Measurements from ENCODE around the gene IFT20. TPM values are rescaled to one million over a fixed set of nuclear protein-coding genes. Genes with fewer than 3 reads are reported as not detected.
"Not testable (repeated sequence)": the region's sequence is repeated elsewhere in the genome, so short reads cannot be mapped to it uniquely, and the experiment has no call there.

The IFT20 gene
- total and polyA plus RNA-seq, 2 donors = 44.6 to 82.5 TPM

GRCh38 chr17:28342313-28342712, 7.0 kb upstream of the IFT20 start:
- no peak overlapping the region for H3K27ac ChIP-seq (ENCODE audit: low read depth in 1 of 2, low read length in 1 of 2)
- DNase-seq (ENCODE audit: low read depth in 6 of 9, low spot score in 9 of 9) = no peak
- 99% methylated on average over 14 of the region's 14 CpGs for whole genome bisulfite sequencing

GRCh38 chr17:28341516-28341915, 6.2 kb upstream of the IFT20 start:
- peaks cover 19 to 22% of the 10 kb centered on the region in 2 donors for H3K4me1 ChIP-seq (ENCODE audit: control insufficient read depth in 2 of 2, insufficient read depth in 2 of 2, low read length in 2 of 2)
- 98% methylated on average over 11 of the region's 11 CpGs for whole genome bisulfite sequencing
- no peak overlapping the region for H3K27ac ChIP-seq (ENCODE audit: low read depth in 1 of 2, low read length in 1 of 2)
- no peaks in the 10 kb centered on the region for H3K9me3 ChIP-seq (ENCODE audit: control insufficient read depth in 2 of 2, insufficient read depth in 1 of 2, low read length in 1 of 2)
- no peak for DNase-seq (ENCODE audit: low read depth in 6 of 9, low spot score in 9 of 9)
- no peak overlapping the region for H3K4me3 ChIP-seq (ENCODE audit: low read length in 2 of 2)
- no peaks in the 10 kb centered on the region for H3K27me3 ChIP-seq (ENCODE audit: control insufficient read depth in 2 of 2, insufficient read depth in 1 of 2, low read length in 1 of 2)
- H3K36me3 ChIP-seq (ENCODE audit: control insufficient read depth in 2 of 2, insufficient read depth in 2 of 2, low read length in 1 of 2) = peaks cover 56 to 68% of the 10 kb centered on the region in 2 donors

More at GRCh38 chr17:28342313-28342712, 7.0 kb upstream of the IFT20 start:
- no peaks in the 10 kb centered on the region for H3K9me3 ChIP-seq (ENCODE audit: control insufficient read depth in 2 of 2, insufficient read depth in 1 of 2, low read length in 1 of 2)
- no peaks in the 10 kb centered on the region for H3K27me3 ChIP-seq (ENCODE audit: control insufficient read depth in 2 of 2, insufficient read depth in 1 of 2, low read length in 1 of 2)
- H3K4me1 ChIP-seq (ENCODE audit: control insufficient read depth in 2 of 2, insufficient read depth in 2 of 2, low read length in 2 of 2) = peaks cover 15 to 16% of the 10 kb centered on the region in 2 donors
- peaks cover 63 to 76% of the 10 kb centered on the region in 2 donors for H3K36me3 ChIP-seq (ENCODE audit: control insufficient read depth in 2 of 2, insufficient read depth in 2 of 2, low read length in 1 of 2)
- H3K4me3 ChIP-seq (ENCODE audit: low read length in 2 of 2) = no peak overlapping the region

- Histone ChIP-seq H3K27me3 (ENCODE audit: control insufficient read depth in 2 of 2, insufficient read depth in 1 of 2, low read length in 1 of 2) (no peaks in the 10 kb centered on the region), H3K4me3 (ENCODE audit: low read length in 2 of 2) (no peak overlapping the region), H3K36me3 (ENCODE audit: control insufficient read depth in 2 of 2, insufficient read depth in 2 of 2, low read length in 1 of 2) (peaks cover 46 to 57% of the 10 kb centered on the region in 2 donors), H3K27ac (ENCODE audit: low read depth in 1 of 2, low read length in 1 of 2) (no peak overlapping the region), H3K9me3 (ENCODE audit: control insufficient read depth in 2 of 2, insufficient read depth in 1 of 2, low read length in 1 of 2) (no peaks in the 10 kb centered on the region), H3K4me1 (ENCODE audit: control insufficient read depth in 2 of 2, insufficient read depth in 2 of 2, low read length in 2 of 2) (peaks cover 23% of the 10 kb centered on the region in 2 donors)
- 97% methylated on average over 6 of the region's 6 CpGs for WGBS
- no peak for DNase-seq (ENCODE audit: low read depth in 6 of 9, low spot score in 9 of 9)
Observed at GRCh38 chr17:28340374-28340773, 5.1 kb upstream of the IFT20 start.

- H3K4me1 ChIP-seq (ENCODE audit: control insufficient read depth in 2 of 2, insufficient read depth in 2 of 2, low read length in 2 of 2) = peaks cover 25 to 27% of the 10 kb centered on the region in 2 donors
- DNase-seq (ENCODE audit: low read depth in 6 of 9, low spot score in 9 of 9) = no peak
- H3K9me3 ChIP-seq (ENCODE audit: control insufficient read depth in 2 of 2, insufficient read depth in 1 of 2, low read length in 1 of 2) = no peaks in the 10 kb centered on the region
- WGBS = 97% methylated on average over 15 of the region's 15 CpGs
- H3K27ac ChIP-seq (ENCODE audit: low read depth in 1 of 2, low read length in 1 of 2) = no peak overlapping the region
- peaks cover 37 to 49% of the 10 kb centered on the region in 2 donors for H3K36me3 ChIP-seq (ENCODE audit: control insufficient read depth in 2 of 2, insufficient read depth in 2 of 2, low read length in 1 of 2)
- H3K4me3 ChIP-seq (ENCODE audit: low read length in 2 of 2) = no peak overlapping the region
- no peaks in the 10 kb centered on the region for H3K27me3 ChIP-seq (ENCODE audit: control insufficient read depth in 2 of 2, insufficient read depth in 1 of 2, low read length in 1 of 2)
Observed at GRCh38 chr17:28339431-28339830, 4.2 kb upstream of the IFT20 start.

GRCh38 chr17:28338769-28339212, 3.5 kb upstream of the IFT20 start:
- not testable (repeated sequence) for H3K27me3 ChIP-seq (ENCODE audit: control insufficient read depth in 2 of 2, insufficient read depth in 1 of 2, low read length in 1 of 2); H3K9me3 ChIP-seq (ENCODE audit: control insufficient read depth in 2 of 2, insufficient read depth in 1 of 2, low read length in 1 of 2); DNase-seq (ENCODE audit: low read depth in 6 of 9, low spot score in 9 of 9); H3K27ac ChIP-seq (ENCODE audit: low read depth in 1 of 2, low read length in 1 of 2); H3K4me3 ChIP-seq (ENCODE audit: low read length in 2 of 2)
- Histone ChIP-seq H3K4me1 (ENCODE audit: control insufficient read depth in 2 of 2, insufficient read depth in 2 of 2, low read length in 2 of 2) (peaks cover 24 to 27% of the 10 kb centered on the region in 2 donors), H3K36me3 (ENCODE audit: control insufficient read depth in 2 of 2, insufficient read depth in 2 of 2, low read length in 1 of 2) (peaks cover 33 to 43% of the 10 kb centered on the region in 2 donors)
- WGBS = 96% methylated on average over 8 of the region's 8 CpGs

- H3K27me3 ChIP-seq (ENCODE audit: control insufficient read depth in 2 of 2, insufficient read depth in 1 of 2, low read length in 1 of 2) = no peaks in the 10 kb centered on the region
- no peak overlapping the region for H3K4me3 ChIP-seq (ENCODE audit: low read length in 2 of 2)
- no peak overlapping the region for H3K27ac ChIP-seq (ENCODE audit: low read depth in 1 of 2, low read length in 1 of 2)
- DNase-seq (ENCODE audit: low read depth in 6 of 9, low spot score in 9 of 9) = no peak
- 90% methylated on average over 5 of the region's 5 CpGs for WGBS
- peaks cover 24% of the 10 kb centered on the region in 2 donors for H3K4me1 ChIP-seq (ENCODE audit: control insufficient read depth in 2 of 2, insufficient read depth in 2 of 2, low read length in 2 of 2)
- peaks cover 29 to 37% of the 10 kb centered on the region in 2 donors for H3K36me3 ChIP-seq (ENCODE audit: control insufficient read depth in 2 of 2, insufficient read depth in 2 of 2, low read length in 1 of 2)
- H3K9me3 ChIP-seq (ENCODE audit: control insufficient read depth in 2 of 2, insufficient read depth in 1 of 2, low read length in 1 of 2) = no peaks in the 10 kb centered on the region
Observed at GRCh38 chr17:28338056-28338768, 2.9 kb upstream of the IFT20 start.

GRCh38 chr17:28335959-28336871, 943 bp upstream of the IFT20 start:
- H3K36me3 ChIP-seq (ENCODE audit: control insufficient read depth in 2 of 2, insufficient read depth in 2 of 2, low read length in 1 of 2) = peaks cover 19 to 24% of the 10 kb centered on the region in 2 donors
- 12% methylated on average over 29 of the region's 29 CpGs for WGBS
- peak overlapping the region; percentile 80 to 92 for H3K27ac ChIP-seq (ENCODE audit: low read depth in 1 of 2, low read length in 1 of 2)
- peak overlapping the region; percentile 76 to 84 for H3K4me3 ChIP-seq (ENCODE audit: low read length in 2 of 2)
- no peaks in the 10 kb centered on the region for H3K9me3 ChIP-seq (ENCODE audit: control insufficient read depth in 2 of 2, insufficient read depth in 1 of 2, low read length in 1 of 2)
- DNase-seq (ENCODE audit: low read depth in 6 of 9, low spot score in 9 of 9) = peak in 1 of 9 donors; percentile 15
- peaks cover 19 to 21% of the 10 kb centered on the region in 2 donors for H3K4me1 ChIP-seq (ENCODE audit: control insufficient read depth in 2 of 2, insufficient read depth in 2 of 2, low read length in 2 of 2)
- no peaks in the 10 kb centered on the region for H3K27me3 ChIP-seq (ENCODE audit: control insufficient read depth in 2 of 2, insufficient read depth in 1 of 2, low read length in 1 of 2)

- no peaks in the 10 kb centered on the region for H3K27me3 ChIP-seq (ENCODE audit: control insufficient read depth in 2 of 2, insufficient read depth in 1 of 2, low read length in 1 of 2)
- peak overlapping the region; percentile 76 to 80 for H3K27ac ChIP-seq (ENCODE audit: low read depth in 1 of 2, low read length in 1 of 2)
- H3K4me1 ChIP-seq (ENCODE audit: control insufficient read depth in 2 of 2, insufficient read depth in 2 of 2, low read length in 2 of 2) = peaks cover 19 to 21% of the 10 kb centered on the region in 2 donors
- 16% methylated on average over 18 of the region's 18 CpGs for WGBS
- DNase-seq (ENCODE audit: low read depth in 6 of 9, low spot score in 9 of 9) = peak in 1 of 9 donors; percentile 23
- peak overlapping the region; percentile 76 to 84 for H3K4me3 ChIP-seq (ENCODE audit: low read length in 2 of 2)
- H3K9me3 ChIP-seq (ENCODE audit: control insufficient read depth in 2 of 2, insufficient read depth in 1 of 2, low read length in 1 of 2) = no peaks in the 10 kb centered on the region
- H3K36me3 ChIP-seq (ENCODE audit: control insufficient read depth in 2 of 2, insufficient read depth in 2 of 2, low read length in 1 of 2) = peaks cover 13 to 22% of the 10 kb centered on the region in 2 donors
Observed at GRCh38 chr17:28334666-28335200, 539 bp downstream of the IFT20 start.

Measured in thymus (tissue), 11 donors.